Endodermal cell (in vitro differentiated cells): ENCODE measurements around the gene SUCLG2. TPM values are rescaled to one million over a fixed set of nuclear protein-coding genes. Genes with fewer than 3 reads are reported as not detected.

Experiments used
- DNase-seq: peaks from one replicate; pipeline ENCODE4 v3.0.0-alpha.2; 2017
- H3K27ac ChIP-seq: 2 replicates; pipeline ENCODE4 v1.5.1; 2013; ENCODE audit warnings: mild to moderate bottlenecking, low read depth, low read length, moderate library complexity
- H3K27me3 ChIP-seq: 2 replicates; pipeline ENCODE4 v1.6.1; 2013; ENCODE audit warnings: mild to moderate bottlenecking, low read length, moderate library complexity; ENCODE audit not compliant: insufficient read depth, control insufficient read depth, poor library complexity, severe bottlenecking
- H3K36me3 ChIP-seq: 2 replicates; pipeline ENCODE4 v1.7.0; 2013; ENCODE audit warnings: mild to moderate bottlenecking, low read length, moderate library complexity; ENCODE audit not compliant: control insufficient read depth, insufficient read depth
- H3K4me1 ChIP-seq: one replicate; pipeline ENCODE4 v1.7.0; 2013; ENCODE audit warnings: low read length; ENCODE audit not compliant: control insufficient read depth, insufficient read depth
- H3K4me3 ChIP-seq: 2 replicates; pipeline ENCODE4 v1.5.1; 2013; ENCODE audit warnings: mild to moderate bottlenecking, low read length, moderate library complexity
- H3K9ac ChIP-seq: 2 replicates; pipeline ENCODE4 v1.6.1; 2013; ENCODE audit warnings: mild to moderate bottlenecking, low read length, moderate library complexity; ENCODE audit not compliant: poor library complexity, severe bottlenecking; ENCODE audit errors: extremely low read depth
- H3K9me3 ChIP-seq: 2 replicates; pipeline ENCODE4 v1.6.1; 2013; ENCODE audit warnings: mild to moderate bottlenecking, low read length, moderate library complexity; ENCODE audit not compliant: control insufficient read depth
- H3K27ac Mint-ChIP-seq: 2 replicates; pipeline ENCODE4 v1.8.0; 2020; ENCODE audit warnings: mixed read lengths
- H3K27me3 Mint-ChIP-seq: 2 replicates; pipeline ENCODE4 v1.8.0; 2021; ENCODE audit warnings: mild to moderate bottlenecking, mixed read lengths; ENCODE audit not compliant: insufficient read depth
- H3K36me3 Mint-ChIP-seq: 2 replicates; pipeline ENCODE4 v1.8.0; 2020; ENCODE audit warnings: low read depth, mixed read lengths
- H3K4me1 Mint-ChIP-seq: 2 replicates; pipeline ENCODE4 v1.8.0; 2020; ENCODE audit warnings: mixed read lengths
- H3K4me3 Mint-ChIP-seq: 2 replicates; pipeline ENCODE4 v1.8.0; 2020; ENCODE audit warnings: mild to moderate bottlenecking, moderate library complexity, mixed read lengths
- H3K9me3 Mint-ChIP-seq: 2 replicates; pipeline ENCODE4 v1.8.0; 2020; ENCODE audit warnings: mild to moderate bottlenecking, mixed read lengths
- CTCF ChIP-seq: fragments of 200-600 bp; sonication (generic); conservative IDR thresholded peaks from 2 replicates; pipeline ENCODE4 v1.5.0; 2021; ENCODE audit warnings: antibody characterized with exemption, mild to moderate bottlenecking
- WGBS, 2 experiments: methylation state at CpG; one replicate each; pipeline versions ENCODE4 v1.1.5 to v1.1.7; 2013; ENCODE audit warnings: missing lambda C conversion rate in 2 of 2, mixed read lengths in 1 of 2; ENCODE audit not compliant: insufficient coverage in 1 of 2, insufficient read length in 1 of 2; 5-methylcytosine and 5-hydroxymethylcytosine counted together
- total RNA-seq, 2 donors: library from RNA; stranded (reverse); fragmentation: NEBNext Ultra II Directional in 1 of 2; extraction: Animal tissue kit (Norgen Biotek cat#: 25700) in 1 of 2; gene quantifications; 2 replicates in 1 of 2; 3 replicates in 1 of 2; pipeline ENCODE4 v1.2.1, GENCODE V29; 2021

Gene SUCLG2
- total RNA-seq, 2 donors from 2014 or later, result 42.4 to 57.3 TPM

DNA sequence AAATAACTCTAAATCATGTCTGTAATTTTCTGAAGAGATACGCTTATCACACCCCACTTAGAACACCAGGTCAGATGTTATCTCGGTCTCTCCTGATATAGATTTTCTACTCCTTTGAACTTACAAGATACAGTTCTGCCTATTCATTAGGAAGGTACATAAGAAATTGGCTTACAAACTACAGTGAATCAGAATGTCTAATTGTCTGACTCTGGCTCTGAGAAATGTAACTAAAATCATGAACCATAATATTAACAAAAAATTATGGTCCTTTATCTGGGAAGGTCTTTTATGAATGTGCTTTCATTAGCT lies 235.2 kb downstream of the SUCLG2 start:
- peaks cover 10% of the 10 kb centered on the region for H3K36me3 Mint-ChIP-seq
- 94 to 97% methylated on average over 2 of the region's 2 CpGs for WGBS, 2 experiments

GRCh38 chr3:67418426-67419217 lies 235.8 kb downstream of the SUCLG2 start:
- Mint-ChIP-seq H3K27ac (no peak overlapping the region), H3K27me3 (no peaks in the 10 kb centered on the region), H3K4me3 (no peak overlapping the region), H3K9me3 (peaks cover 11% of the 10 kb centered on the region), H3K4me1 (no peaks in the 10 kb centered on the region), H3K36me3 (peaks cover 10% of the 10 kb centered on the region)
- Histone ChIP-seq H3K9me3 (peaks cover 6% of the 10 kb centered on the region), H3K4me1 (no peaks in the 10 kb centered on the region), H3K27me3 (no peaks in the 10 kb centered on the region), H3K9ac (no peak overlapping the region), H3K36me3 (no peaks in the 10 kb centered on the region), H3K27ac (no peak overlapping the region), H3K4me3 (no peak overlapping the region)
- WGBS, 2 experiments, result 93 to 96% methylated on average over 3 of the region's 3 CpGs
- no peak for TF ChIP-seq CTCF
- no peak for DNase-seq

More for the DNA sequence above, 235.2 kb downstream of the SUCLG2 start:
- no peak overlapping the region for H3K9ac ChIP-seq
- TF ChIP-seq CTCF, result no peak
- H3K9me3 ChIP-seq, result peaks cover 6% of the 10 kb centered on the region
- H3K27me3 ChIP-seq, result no peaks in the 10 kb centered on the region
- Mint-ChIP-seq H3K4me1 (no peaks in the 10 kb centered on the region), H3K4me3 (no peak overlapping the region), H3K9me3 (peaks cover 11% of the 10 kb centered on the region), H3K27me3 (no peaks in the 10 kb centered on the region), H3K27ac (no peak overlapping the region)
- H3K4me3 ChIP-seq, result no peak overlapping the region
- no peaks in the 10 kb centered on the region for H3K4me1 ChIP-seq
- DNase-seq, result no peak
- H3K27ac ChIP-seq, result no peak overlapping the region
- no peaks in the 10 kb centered on the region for H3K36me3 ChIP-seq

GRCh38 chr3:67416703-67417102 lies 237.7 kb downstream of the SUCLG2 start:
- Histone ChIP-seq H3K4me3 (no peak overlapping the region), H3K36me3 (no peaks in the 10 kb centered on the region), H3K9ac (no peak overlapping the region), H3K27me3 (no peaks in the 10 kb centered on the region), H3K9me3 (peaks cover 6% of the 10 kb centered on the region), H3K4me1 (no peaks in the 10 kb centered on the region), H3K27ac (no peak overlapping the region)
- H3K27me3 Mint-ChIP-seq, result no peaks in the 10 kb centered on the region
- H3K27ac Mint-ChIP-seq, result no peak overlapping the region
- H3K9me3 Mint-ChIP-seq, result peaks cover 11% of the 10 kb centered on the region
- H3K4me3 Mint-ChIP-seq, result no peak overlapping the region
- no peak for DNase-seq
- WGBS, 2 experiments, result 100% methylated on average over 1 of the region's 1 CpG; no CpG with 5 or more reads in 1 of the 2 experiments
- peaks cover 10% of the 10 kb centered on the region for H3K36me3 Mint-ChIP-seq
- TF ChIP-seq CTCF, result peak; percentile 50
- H3K4me1 Mint-ChIP-seq, result no peaks in the 10 kb centered on the region
